Skin of body (tissue), 2 donors: ENCODE measurements around the gene ZCCHC17. TPM values are rescaled to one million over a fixed set of nuclear protein-coding genes. Genes with fewer than 3 reads are reported as not detected.
A peak's percentile ranks its signal among the peaks of the same experiment; 100 is the strongest.
"Not testable (repeated sequence)": the region's sequence is repeated elsewhere in the genome, so short reads cannot be mapped to it uniquely, and the experiment has no call there.

ENCODE experiments used
- DNase-seq: peaks from one replicate; lab custom pipeline; 2025; lab: John Stamatoyannopoulos, UW
- total RNA-seq: library from RNA; depleted of rRNA; stranded (reverse); fragments of >200 nt; gene quantifications from one replicate; pipeline ENCODE4 v1.2.3, GENCODE V29; 2014

ZCCHC17 gene
- total RNA-seq: 15.7 TPM

DNA sequence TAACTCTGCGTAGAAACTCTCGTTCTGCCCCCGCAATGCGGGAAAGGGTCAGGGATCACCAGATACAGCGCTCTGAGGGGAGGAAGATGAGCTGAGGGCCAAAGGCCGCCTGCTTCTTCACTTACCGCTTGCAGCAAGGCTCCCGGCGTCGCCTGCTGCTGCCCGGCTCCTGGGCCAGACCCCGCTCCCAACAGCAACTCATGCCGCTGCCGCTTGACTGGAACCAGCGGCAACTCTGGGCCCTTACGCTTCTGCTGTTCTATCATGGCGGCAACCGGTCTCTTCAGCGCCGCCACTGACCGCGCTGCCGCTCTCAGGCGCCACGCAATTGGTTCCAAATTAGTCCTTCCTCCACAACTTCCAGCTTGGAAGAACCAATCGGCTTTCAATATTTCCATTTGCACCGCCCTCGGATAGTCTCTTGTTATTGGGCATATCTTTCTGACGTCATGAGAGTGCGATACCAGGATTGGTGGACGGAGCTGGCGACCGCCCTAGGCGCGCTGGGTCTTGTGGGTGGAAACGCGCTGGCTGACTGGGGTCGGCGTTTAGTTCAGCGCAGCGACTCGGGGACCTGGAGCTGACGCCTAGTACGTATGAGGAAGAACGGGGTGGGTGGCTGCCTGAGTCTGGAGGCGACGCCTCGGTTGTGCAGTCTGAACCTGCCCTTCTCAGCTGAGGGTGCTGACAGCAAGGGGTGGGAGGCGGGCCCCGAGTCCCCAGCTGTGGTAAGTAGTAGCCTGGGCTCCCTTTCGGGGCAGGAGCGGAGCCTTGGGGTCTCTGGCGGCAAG, at the start of gene ZCCHC17, which contains the start of gene SNRNP40:
ZCCHC17 (plus strand) TSS at position 547 of the 791 bp plus-strand sequence. CDS start 13,067 bp downstream, outside the sequence.
SNRNP40 (minus strand) TSS at position 303 of the 791 bp plus-strand sequence; CDS start at position 266, 37 bp downstream.
- DNase-seq: peak; percentile 99

GRCh38 chr1:31248276-31248675, 48.6 kb upstream of the ZCCHC17 start:
- no peak for DNase-seq

- no peak for DNase-seq
These were observed 47.0 kb upstream of the ZCCHC17 start for GRCh38 chr1:31249854-31250253.

DNA sequence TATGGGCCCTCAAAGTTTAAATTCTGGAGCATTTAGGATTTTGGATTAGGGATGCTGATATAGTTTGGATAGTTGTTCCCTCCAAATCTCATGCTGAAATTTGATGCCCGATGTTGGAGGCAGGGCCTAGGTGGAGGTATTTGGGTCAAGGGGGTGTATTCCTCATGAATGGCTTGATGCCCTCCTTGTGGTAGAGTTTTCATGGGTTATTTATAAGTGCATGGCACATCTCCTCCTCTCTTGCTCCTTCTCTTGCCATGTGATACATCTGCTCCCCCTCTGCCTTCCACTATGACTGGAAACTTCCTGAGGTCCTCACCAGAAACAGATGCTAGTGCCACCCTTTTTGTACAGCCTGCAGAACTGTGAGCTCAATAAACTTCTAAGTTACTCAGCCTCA, 39.6 kb upstream of the ZCCHC17 start:
- DNase-seq: no peak

DNA sequence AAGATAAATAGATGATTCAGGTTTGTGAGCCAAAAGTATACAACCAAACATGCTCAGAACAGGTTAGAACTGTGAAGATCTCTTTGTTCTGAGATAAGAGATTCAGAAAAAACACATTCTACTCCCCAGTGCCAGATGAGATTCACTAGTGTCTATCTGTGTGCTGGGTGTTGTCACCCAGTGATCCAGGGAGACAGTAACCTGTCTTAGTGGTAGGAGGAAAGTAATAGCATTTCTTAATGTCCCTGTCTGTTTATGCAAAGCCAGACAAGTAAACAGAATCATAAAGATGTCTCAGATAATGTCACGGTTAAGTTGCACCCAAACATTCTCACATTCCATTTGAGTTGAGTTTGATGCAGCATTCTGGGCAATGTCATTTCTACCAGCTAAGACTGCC, 38.3 kb upstream of the ZCCHC17 start:
- no peak for DNase-seq

DNA sequence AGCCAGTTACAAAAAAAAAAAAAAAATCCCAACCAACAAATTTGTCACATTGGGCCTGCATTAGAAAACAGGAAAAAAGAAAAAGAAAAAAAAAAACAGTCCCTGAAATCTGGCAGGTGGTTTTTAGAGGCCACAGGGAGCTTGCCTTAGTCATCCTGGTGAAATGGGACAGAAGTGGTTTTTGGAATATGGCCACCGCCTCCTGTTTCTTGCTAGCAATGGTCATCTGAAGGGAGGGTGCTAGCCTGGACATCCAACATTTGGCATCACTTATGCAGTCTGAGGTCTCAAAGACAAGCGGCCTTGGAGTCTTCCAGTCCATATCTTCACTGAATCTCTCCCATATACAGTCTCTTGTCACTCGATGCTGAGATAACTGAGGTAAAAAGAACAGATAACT, 37.1 kb upstream of the ZCCHC17 start:
- no peak for DNase-seq

GRCh38 chr1:31261916-31262315, 34.9 kb upstream of the ZCCHC17 start:
- no peak for DNase-seq

DNA sequence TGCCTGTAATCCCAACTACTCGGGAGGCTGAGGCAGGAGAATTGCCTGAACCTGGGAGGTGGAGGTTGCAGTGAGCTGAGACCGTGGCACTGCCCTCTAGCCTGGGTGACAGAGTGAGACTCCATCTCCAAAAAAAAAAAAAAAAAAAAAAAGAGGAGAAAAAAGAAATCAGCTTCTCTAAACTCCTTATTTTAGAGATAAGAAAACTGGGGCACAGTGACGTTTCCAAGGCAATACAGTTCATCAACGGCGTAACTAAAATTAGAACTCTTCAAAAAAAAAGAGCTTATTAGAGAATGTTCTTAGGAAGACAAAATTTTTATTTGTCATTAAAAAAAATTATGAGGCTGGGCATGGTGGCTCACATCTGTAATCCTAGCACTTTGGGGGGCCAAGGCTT, 34.4 kb upstream of the ZCCHC17 start:
- not testable (repeated sequence) for DNase-seq

- DNase-seq: no peak
These were observed 33.4 kb upstream of the ZCCHC17 start for GRCh38 chr1:31263408-31263807.

DNA sequence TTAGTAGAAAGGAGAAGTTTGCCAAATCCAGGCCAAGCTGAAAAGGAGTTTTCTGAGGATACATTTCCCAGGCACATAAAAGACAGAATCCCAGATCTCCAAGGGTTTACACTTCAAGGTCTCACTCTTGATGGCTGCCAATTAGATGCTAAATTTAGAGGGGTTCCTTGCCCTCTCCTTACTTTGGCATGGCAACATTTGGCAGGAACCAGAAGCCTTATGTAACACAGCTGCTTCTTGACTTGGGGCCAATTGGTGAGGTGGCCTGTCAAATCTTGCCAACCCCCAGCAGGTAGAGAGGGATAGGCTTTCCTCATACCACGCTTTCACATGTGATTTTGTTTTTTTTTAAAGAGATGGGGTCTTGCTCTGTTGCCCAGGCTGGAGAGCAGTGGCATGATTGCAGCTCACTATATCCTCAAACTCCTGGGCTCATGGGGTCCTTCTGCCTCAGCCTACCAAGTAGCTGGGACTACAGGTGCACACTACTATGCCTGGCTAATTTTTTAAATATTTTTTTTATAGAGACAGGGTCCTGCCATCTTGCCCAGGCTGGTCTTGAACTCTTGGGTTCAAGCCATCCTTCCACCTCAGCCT, 31.9 kb upstream of the ZCCHC17 start:
- DNase-seq: no peak

GRCh38 chr1:31266547-31266946, 30.3 kb upstream of the ZCCHC17 start:
- DNase-seq: no peak

DNA sequence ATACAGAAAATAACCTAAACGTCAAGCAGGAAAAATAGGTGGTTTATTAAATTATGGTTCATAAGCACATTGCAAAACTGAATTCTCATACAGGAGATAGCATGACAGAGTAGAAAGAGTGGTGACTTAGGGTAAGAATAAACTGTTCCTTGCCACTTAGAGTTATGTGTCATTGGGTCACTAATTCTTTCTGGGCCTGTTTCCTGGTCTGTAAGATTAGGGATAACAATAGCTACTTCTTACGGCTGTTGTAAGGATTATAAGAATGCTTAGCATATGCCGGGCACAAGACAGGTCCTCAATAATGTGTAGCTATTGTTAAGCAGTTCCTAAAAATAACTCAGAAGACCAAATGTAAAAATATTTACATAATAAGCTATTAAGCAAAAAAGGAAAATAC, 24.5 kb upstream of the ZCCHC17 start:
- no peak for DNase-seq

DNA sequence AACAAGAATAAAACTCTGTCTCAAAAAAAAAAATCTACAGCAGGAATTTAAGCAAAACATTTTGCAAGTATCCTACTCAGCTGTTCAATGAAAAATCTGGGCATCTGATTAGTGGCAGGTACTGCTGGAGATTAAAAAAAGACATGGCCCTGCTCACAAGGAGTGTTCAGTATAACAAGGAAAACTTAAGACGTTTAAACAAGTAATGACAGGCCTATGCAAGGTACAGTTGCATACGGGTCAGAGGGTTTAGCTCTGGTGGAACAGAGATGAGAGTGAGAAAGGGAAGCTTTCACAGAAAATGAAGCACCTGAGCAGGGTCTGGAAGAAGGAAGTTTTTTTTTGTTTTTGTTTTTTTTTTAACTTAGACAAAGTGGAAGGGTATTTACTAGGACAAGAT, 23.2 kb upstream of the ZCCHC17 start:
- no peak for DNase-seq

GRCh38 chr1:31282426-31282825, 14.4 kb upstream of the ZCCHC17 start:
- DNase-seq: not testable (repeated sequence)

- not testable (repeated sequence) for DNase-seq
These were observed 9.0 kb upstream of the ZCCHC17 start for GRCh38 chr1:31287791-31288190.

DNA sequence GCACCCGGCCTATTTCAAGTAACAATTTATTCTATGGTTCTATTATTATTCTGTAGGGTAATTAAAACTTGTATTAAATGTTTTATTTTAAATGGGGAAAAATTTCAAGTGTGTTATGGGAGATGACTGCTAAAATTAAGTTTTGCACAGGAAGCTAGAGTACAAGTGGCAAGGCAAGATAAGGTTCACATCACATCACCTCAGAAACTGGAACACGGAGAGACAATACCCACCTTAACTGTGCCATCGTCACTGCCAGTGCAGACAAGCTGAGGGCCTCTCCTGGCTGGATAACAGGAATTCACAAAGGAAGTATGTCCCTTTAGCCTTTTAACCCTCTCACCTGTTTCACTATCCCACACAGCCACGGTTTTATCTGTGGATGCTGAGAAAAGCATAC, 7.8 kb upstream of the ZCCHC17 start:
- no peak for DNase-seq

DNA sequence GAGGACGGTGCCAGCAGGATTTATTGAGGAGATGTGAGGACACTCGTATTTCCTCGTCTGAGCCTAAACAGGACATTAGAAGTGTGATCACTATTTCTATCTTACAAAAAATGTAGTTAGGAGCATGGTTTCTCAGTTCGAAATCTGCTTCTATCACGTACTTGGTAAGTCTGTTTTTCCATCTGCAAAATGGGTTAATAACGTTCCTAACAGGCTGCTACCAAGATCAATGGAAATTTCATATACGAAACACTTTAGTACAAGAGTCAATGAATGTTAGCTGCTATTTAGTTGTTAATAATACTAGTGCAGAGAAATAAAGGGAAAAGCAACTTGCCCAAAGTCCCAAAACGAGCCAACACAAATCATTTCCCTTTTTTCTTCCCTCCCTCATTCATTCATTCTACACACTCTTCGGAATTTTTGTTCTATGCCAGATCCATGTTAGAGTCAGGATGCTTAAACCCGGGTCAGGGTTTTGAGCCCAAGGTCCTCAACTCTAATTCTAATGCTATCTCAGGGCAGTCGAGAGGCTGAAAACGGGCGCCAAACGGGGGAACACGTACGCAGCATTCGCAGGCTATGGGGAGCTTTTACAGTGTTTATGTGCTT, 852 bp upstream of the ZCCHC17 start:
- no peak for DNase-seq

DNA sequence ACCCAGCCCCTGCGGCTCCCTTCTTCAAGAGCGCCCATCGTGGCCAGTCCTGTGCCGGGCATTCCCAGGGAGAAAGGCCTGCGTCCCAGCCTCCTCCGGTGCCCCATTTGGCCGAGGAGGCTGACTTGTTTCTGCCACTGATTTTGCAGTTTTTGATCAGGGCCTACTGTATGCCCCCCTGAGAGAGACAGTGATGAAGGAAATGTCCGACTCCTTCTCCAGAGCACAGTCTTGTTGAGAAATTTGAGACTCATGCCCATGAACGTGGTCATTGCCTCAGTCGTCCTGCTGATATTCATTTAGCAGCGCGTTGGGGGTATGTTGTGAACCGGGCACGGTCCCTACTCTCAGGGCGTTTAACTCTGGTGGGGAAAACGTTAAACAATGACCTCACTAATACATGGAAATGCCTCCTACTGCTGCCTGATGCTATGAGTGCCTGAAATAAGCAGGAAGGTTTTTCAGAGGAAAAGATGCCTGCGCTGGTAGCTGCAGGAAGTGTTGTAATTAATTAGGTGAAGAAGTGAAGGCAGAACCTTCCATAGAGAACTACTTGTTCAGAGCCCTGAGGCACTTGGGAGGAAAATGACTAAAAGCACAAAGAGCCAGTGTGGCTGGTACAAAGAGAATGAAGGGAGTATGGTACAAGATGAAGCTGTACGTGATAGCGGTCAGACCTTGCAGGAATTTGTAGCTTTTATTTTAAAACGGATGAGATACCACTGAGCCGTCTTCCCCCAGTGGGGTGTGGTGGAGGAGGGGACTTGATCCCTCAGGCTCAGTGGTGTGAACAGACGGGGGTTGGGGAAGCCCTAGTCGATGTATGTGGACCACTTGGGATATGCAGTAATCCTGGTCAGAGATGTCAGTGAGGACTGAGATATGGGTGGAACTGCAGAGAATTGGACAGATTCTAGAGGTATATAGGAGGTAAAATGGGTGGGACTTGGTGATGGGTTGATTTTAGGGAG, 730 bp downstream of the ZCCHC17 start:
- DNase-seq: no peak

DNA sequence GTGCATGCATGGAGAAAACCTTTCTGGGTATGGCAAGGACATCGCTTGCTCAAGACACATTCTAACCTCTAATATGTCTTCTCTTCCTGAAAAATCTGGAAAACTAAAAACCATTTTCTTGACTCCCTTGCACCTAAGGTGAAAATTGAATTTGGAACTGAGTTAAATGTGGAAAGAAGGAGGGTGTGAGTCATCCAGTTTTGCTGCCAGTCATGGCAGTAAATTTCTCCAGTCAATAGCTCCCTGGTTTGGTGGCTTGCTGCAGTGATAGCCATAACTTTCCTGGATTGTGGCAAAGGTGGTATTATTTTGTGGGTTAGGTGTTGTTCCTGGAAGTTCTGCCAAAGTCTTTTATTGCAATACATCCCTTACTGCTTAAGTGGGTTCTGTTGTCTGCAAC, 2.5 kb downstream of the ZCCHC17 start:
- DNase-seq: no peak

DNA sequence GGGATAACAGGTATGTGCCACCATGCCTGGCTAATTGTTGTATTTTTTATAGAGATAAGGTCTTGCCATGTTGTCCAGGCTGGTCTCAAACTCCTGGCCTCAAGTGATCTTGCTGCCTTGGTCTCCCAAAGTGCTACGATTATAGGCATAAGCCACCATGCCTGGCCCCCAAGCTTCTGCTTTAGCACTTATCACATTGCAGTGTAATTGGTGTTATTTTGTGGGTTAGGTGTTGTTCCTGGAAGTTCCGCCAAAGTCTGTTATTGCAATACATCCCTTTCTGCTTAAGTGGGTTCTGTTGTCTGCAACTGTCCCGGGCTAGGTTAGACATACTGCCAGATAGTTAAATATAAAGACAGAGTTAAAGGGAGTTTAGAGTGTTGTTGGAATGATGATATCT, 3.4 kb downstream of the ZCCHC17 start:
- DNase-seq: no peak

DNA sequence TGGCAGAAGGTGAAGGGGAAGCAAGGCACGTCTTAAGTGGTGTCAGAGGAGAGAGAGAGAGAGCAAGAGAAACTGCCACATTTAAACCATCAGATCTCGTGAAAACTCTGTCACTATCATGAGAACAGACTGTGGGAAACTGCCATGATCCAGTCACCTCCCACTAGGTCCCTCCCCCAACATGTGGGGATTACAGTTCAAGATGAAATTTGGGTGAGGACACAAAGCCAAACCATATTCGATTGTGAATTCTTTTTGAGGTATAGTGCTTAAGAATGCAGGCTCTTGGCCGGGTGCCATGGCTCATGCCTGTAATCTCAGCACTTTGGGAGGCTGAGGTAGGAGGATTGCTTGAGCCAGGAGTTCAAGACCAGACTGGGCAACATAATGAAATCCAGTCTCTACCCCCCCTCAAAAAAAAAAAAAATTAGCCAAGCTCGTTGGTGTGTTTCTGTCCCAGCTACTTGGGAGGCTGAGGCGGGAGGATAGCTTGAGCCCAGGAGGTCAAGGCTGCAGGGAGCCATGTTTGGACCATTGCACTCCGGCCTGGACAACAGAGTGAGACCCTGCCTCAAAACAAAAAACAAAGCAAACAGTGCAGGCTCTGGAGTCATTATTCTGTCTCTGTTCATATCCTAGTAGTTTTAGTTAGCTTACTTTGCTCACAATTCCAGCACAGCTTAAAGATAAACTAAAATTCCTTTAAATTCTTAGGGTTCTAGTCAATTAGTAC, 6.0 kb downstream of the ZCCHC17 start:
- no peak for DNase-seq
